Parathyroid adenoma (tissue), 2 donors: ENCODE data around the gene METTL23.
"Not testable (repeated sequence)": the region's sequence is repeated elsewhere in the genome, so short reads cannot be mapped to it uniquely, and the experiment has no call there.

Source experiments
- H2AFZ ChIP-seq: fragments of 300-600 bp; sonication (generic); one replicate; pipeline ENCODE4 v1.7.0; 2017; ENCODE audit warnings: antibody characterized with exemption, mild to moderate bottlenecking
- H3K27ac ChIP-seq: fragments of 300-600 bp; sonication (generic); one replicate; pipeline ENCODE4 v1.7.0; 2017
- H3K27me3 ChIP-seq: fragments of 300-600 bp; sonication (generic); one replicate; pipeline ENCODE4 v1.7.0; 2017; ENCODE audit warnings: low read length; ENCODE audit not compliant: control insufficient read depth, insufficient read depth
- H3K36me3 ChIP-seq: fragments of 300-600 bp; sonication (generic); one replicate; pipeline ENCODE4 v1.7.0; 2017; ENCODE audit warnings: low read length; ENCODE audit not compliant: control insufficient read depth, insufficient read depth
- H3K4me1 ChIP-seq: fragments of 300-600 bp; sonication (generic); one replicate; pipeline ENCODE4 v1.7.0; 2017; ENCODE audit warnings: control low read depth
- H3K4me2 ChIP-seq: fragments of 300-600 bp; sonication (generic); one replicate; pipeline ENCODE4 v1.7.0; 2017; ENCODE audit warnings: low read length
- H3K4me3 ChIP-seq: fragments of 300-600 bp; sonication (generic); one replicate; pipeline ENCODE4 v1.7.0; 2017; ENCODE audit warnings: low read depth, low read length
- H3K79me2 ChIP-seq: fragments of 300-600 bp; sonication (generic); one replicate; pipeline ENCODE4 v1.7.0; 2017; ENCODE audit warnings: control low read depth
- H3K9ac ChIP-seq: fragments of 300-600 bp; sonication (generic); one replicate; pipeline ENCODE4 v1.7.0; 2017; ENCODE audit warnings: mild to moderate bottlenecking
- H3K9me3 ChIP-seq: fragments of 300-600 bp; sonication (generic); one replicate; pipeline ENCODE4 v1.7.0; 2017; ENCODE audit warnings: low read length; ENCODE audit not compliant: control insufficient read depth
- TF ChIP-seq, protein P1 (sequence below): fragments of 300-600 bp; sonication (generic); IDR thresholded peaks from one replicate; pipeline ENCODE4 v1.7.0; 2017; ENCODE audit warnings: antibody characterized with exemption, mild to moderate bottlenecking
- donor health status: primary hyperparathyroidism.

METTL23 gene

DNA sequence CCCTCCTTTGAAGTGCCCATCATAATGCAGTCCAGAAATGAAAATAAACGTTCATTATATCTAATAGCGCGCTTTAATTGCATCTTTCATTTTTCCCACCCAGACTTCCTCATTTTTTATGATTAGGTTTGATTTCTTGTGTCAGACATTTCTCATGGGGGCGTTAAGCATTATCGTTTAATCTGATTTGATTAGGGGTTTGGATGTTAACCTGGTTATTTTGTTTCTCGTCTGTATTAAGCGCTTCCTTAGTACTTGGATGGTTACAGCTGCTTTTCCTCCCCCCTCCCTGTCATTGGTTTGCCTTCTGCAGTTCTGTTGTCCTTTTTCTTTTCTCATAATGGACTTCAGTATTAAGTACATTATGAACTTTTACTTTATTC is 11.8 kb downstream of the METTL23 start:
- Histone ChIP-seq H3K9me3 (no peaks in the 10 kb centered on the region), H3K36me3 (no peaks in the 10 kb centered on the region), H3K27ac (peak overlapping the region; percentile 94), H3K4me2 (peak overlapping the region; percentile 100), H3K4me1 (peaks cover 15% of the 10 kb centered on the region), H3K4me3 (peak overlapping the region; percentile 97), H3K9ac (peak overlapping the region; percentile 57), H3K27me3 (no peaks in the 10 kb centered on the region), H2AFZ (peak overlapping the region; percentile 65), H3K79me2 (peaks cover 13% of the 10 kb centered on the region)
- TF ChIP-seq, protein P1, sequence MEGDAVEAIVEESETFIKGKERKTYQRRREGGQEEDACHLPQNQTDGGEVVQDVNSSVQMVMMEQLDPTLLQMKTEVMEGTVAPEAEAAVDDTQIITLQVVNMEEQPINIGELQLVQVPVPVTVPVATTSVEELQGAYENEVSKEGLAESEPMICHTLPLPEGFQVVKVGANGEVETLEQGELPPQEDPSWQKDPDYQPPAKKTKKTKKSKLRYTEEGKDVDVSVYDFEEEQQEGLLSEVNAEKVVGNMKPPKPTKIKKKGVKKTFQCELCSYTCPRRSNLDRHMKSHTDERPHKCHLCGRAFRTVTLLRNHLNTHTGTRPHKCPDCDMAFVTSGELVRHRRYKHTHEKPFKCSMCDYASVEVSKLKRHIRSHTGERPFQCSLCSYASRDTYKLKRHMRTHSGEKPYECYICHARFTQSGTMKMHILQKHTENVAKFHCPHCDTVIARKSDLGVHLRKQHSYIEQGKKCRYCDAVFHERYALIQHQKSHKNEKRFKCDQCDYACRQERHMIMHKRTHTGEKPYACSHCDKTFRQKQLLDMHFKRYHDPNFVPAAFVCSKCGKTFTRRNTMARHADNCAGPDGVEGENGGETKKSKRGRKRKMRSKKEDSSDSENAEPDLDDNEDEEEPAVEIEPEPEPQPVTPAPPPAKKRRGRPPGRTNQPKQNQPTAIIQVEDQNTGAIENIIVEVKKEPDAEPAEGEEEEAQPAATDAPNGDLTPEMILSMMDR, result no peak

DNA sequence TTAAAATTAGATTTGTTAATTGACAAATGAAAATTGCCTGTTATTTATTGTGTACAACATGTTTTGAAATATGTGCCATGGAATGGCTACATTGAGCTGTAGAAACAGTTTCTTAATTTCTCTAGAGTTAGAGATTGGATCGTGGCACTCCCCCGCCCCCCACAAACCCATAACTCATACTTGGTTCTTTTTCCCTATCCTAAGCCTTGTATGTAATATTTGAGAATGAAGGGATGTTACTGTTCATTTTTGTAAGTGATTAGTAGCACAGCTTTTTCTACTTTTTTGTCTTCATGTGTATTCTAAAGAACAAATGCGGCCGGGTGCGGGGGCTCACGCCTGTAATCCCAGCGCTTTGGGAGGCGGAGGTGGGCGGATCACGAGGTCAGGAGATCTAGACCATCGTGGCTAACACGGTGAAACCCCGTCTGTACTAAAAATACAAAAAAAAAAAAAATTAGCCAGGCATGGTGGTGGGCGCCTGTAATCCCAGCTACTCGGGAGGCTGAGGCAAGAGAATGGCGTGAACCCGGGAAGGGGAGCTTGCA is 13.0 kb downstream of the METTL23 start:
- H3K4me3 ChIP-seq, H3K36me3 ChIP-seq, H3K27ac ChIP-seq, H3K9ac ChIP-seq, H3K9me3 ChIP-seq, H2AFZ ChIP-seq, H3K4me2 ChIP-seq, H3K27me3 ChIP-seq: not testable (repeated sequence)
- H3K79me2 ChIP-seq, result peaks cover 13% of the 10 kb centered on the region
- peaks cover 15% of the 10 kb centered on the region for H3K4me1 ChIP-seq

DNA sequence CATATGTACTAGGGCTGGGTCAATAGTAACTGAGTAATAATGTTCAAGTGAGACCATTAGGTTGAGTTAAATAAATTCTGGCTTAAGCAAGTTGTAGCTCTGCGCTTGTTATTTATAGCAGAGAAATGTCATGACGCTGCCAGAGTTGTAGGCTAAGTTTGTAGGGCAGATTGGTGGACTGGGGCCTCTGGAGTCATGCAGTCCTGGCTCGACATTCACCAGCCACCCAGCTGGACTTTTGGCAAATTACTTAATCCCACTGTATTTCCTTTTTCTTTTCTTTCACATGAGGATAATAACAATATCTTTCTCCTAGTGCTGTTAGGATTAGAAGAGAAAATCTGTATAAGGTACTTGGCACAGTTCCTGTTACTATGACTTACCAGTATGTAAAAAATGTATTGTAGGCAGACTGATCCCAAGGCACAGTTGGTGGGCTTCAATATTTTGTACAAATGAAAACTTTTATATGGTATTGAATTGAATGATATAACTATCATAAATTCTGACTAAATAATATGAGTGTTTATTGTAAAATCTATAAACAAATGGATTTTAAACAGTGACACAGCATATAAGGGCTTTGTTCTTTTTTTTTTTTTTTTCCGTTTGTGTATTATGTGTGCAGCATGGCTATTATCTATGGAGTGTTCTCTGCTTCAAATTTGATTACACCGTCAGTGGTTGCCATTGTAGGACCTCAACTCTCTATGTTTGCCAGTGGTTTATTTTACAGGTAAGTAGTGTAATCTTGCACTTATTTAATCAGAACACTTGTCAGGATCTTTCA is 13.9 kb downstream of the METTL23 start:
- no peak overlapping the region for H3K27ac ChIP-seq
- no peaks in the 10 kb centered on the region for H3K27me3 ChIP-seq
- no peaks in the 10 kb centered on the region for H3K36me3 ChIP-seq
- no peaks in the 10 kb centered on the region for H3K9me3 ChIP-seq
- H3K4me2 ChIP-seq, result no peak overlapping the region
- H3K4me1 ChIP-seq, result peaks cover 9% of the 10 kb centered on the region
- no peak overlapping the region for H3K4me3 ChIP-seq
- no peak overlapping the region for H3K9ac ChIP-seq
- TF ChIP-seq, protein P1, result no peak
- no peak overlapping the region for H2AFZ ChIP-seq
- peaks cover 13% of the 10 kb centered on the region for H3K79me2 ChIP-seq

DNA sequence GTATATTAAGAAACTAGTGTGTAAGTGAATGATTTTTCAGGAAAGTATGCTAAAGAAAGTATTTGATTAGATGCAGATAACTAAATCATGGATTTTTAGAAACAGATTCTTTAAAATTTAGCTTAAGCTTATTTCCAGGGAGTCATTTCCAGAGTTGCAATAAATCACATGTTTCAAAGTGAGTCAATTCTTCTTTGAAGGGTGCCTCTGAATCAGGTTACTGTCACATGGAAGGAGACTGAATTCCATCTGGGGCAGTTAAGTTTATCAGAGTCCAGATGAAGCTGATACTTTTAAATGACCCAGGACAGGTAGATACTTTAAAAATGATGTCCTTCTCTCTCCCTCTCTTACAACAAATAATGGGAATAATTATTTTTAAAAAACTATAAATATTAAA is 16.3 kb downstream of the METTL23 start:
- Histone ChIP-seq H3K4me2 (no peak overlapping the region), H3K4me3 (no peak overlapping the region), H3K79me2 (peaks cover 13% of the 10 kb centered on the region), H3K27ac (no peak overlapping the region), H3K9me3 (no peaks in the 10 kb centered on the region), H3K36me3 (no peaks in the 10 kb centered on the region), H3K4me1 (peaks cover 9% of the 10 kb centered on the region), H3K9ac (no peak overlapping the region), H3K27me3 (no peaks in the 10 kb centered on the region), H2AFZ (no peak overlapping the region)
- TF ChIP-seq, protein P1, result no peak

DNA sequence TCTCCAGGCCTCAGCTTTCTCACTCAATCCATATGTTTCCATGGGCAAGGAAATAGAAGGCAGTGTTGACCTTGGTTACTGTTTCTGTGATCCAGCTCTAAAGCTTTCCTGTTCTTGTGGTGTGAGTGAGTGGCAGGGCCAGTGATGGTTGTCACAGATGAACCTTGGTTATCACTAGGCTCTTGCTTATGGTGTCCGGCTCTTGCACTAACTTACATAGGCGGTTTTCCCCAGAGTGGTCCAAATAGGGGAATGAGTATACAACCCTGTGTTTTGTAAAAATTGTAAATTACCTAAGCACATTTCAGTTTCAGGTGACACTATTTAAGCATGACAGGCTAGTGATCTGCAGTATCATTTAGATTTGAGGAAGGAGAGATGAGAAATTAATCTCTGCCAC is 18.1 kb downstream of the METTL23 start:
- no peaks in the 10 kb centered on the region for H3K36me3 ChIP-seq
- H3K79me2 ChIP-seq, result no peaks in the 10 kb centered on the region
- no peaks in the 10 kb centered on the region for H3K9me3 ChIP-seq
- no peak overlapping the region for H3K9ac ChIP-seq
- no peak overlapping the region for H3K4me2 ChIP-seq
- TF ChIP-seq, protein P1, result no peak
- H3K27me3 ChIP-seq, result no peaks in the 10 kb centered on the region
- H2AFZ ChIP-seq, result no peak overlapping the region
- H3K27ac ChIP-seq, result no peak overlapping the region
- no peaks in the 10 kb centered on the region for H3K4me1 ChIP-seq
- no peak overlapping the region for H3K4me3 ChIP-seq

DNA sequence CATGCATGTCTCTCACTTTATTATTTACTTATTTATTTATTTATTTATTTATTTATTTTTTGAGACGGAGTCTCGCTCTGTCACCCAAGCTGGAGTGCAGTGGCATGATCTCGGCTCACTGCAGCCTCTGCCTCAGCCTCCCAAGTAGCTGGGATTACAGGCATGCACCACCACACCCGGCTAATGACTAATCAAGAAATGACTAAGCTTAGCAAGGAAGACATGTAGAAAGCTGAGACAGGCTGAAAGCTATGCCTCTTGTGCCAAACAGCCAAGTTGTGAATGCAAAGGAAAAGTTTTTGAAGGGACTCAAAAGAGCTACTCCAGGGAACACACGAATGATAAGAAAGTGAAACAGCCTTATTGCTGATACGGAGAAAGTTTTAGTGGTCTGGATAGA is 19.1 kb downstream of the METTL23 start:
- not testable (repeated sequence) for H3K27me3 ChIP-seq, H3K36me3 ChIP-seq, H3K27ac ChIP-seq, H3K4me2 ChIP-seq, H3K79me2 ChIP-seq, H3K4me3 ChIP-seq, H2AFZ ChIP-seq, H3K4me1 ChIP-seq, H3K9me3 ChIP-seq, H3K9ac ChIP-seq
